Tibial nerve (tissue), 3 donors: ENCODE data around the gene EXOC4.

Source experiments
- POLR2A ChIP-seq, 2 donors: fragments of 450-650 bp; IDR thresholded peaks; one replicate each; pipeline ENCODE4 v1.6.1; 2017; ENCODE audit warnings: antibody characterized with exemption in 2 of 2, mild to moderate bottlenecking in 2 of 2, moderate library complexity in 2 of 2
- TF ChIP-seq, protein P1 (sequence below), 5 experiments: fragments of 200-600 bp in 3 of 5; fragments of 450-650 bp in 2 of 5; sonication (generic) in 3 of 5; IDR thresholded peaks; one replicate each; pipeline ENCODE4 v1.5.1; 2016 to 2019; ENCODE audit warnings: antibody characterized with exemption in 5 of 5, mild to moderate bottlenecking in 3 of 5, moderate library complexity in 2 of 5

- TF ChIP-seq, protein P1, sequence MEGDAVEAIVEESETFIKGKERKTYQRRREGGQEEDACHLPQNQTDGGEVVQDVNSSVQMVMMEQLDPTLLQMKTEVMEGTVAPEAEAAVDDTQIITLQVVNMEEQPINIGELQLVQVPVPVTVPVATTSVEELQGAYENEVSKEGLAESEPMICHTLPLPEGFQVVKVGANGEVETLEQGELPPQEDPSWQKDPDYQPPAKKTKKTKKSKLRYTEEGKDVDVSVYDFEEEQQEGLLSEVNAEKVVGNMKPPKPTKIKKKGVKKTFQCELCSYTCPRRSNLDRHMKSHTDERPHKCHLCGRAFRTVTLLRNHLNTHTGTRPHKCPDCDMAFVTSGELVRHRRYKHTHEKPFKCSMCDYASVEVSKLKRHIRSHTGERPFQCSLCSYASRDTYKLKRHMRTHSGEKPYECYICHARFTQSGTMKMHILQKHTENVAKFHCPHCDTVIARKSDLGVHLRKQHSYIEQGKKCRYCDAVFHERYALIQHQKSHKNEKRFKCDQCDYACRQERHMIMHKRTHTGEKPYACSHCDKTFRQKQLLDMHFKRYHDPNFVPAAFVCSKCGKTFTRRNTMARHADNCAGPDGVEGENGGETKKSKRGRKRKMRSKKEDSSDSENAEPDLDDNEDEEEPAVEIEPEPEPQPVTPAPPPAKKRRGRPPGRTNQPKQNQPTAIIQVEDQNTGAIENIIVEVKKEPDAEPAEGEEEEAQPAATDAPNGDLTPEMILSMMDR (IDR thresholded peaks at IDR 0.05): no peak
- no peak for TF ChIP-seq POLR2A (IDR thresholded peaks at IDR 0.05)
Observed at GRCh38 chr7:133703547-133703946, 450.7 kb downstream of the EXOC4 start.
